ENCODE measurements around the gene SPATS2L.

The SPATS2L gene

DNA sequence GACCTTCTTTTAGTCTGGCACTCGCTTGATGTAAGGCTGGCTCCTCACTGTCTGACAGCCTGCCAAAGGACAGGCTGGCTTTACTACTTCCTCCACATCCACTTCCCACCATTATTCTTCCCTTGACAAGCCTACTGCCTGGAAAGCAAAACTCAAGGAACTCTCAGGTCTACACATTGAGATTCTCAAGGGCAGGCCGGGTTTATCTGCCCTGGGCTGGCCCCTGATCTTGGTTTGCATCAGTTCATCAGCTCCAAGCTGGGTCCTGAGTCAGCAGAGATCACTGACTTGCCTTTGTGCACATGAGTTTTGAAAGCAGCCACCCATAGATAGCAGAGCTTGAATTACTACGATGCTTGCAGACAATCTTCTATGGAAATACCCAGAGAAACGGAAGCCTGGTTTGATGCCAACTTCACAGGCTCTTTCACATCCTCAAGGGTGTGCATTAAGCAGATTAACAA lies 149.5 kb downstream of the SPATS2L start:
- TF ChIP-seq, protein P1, sequence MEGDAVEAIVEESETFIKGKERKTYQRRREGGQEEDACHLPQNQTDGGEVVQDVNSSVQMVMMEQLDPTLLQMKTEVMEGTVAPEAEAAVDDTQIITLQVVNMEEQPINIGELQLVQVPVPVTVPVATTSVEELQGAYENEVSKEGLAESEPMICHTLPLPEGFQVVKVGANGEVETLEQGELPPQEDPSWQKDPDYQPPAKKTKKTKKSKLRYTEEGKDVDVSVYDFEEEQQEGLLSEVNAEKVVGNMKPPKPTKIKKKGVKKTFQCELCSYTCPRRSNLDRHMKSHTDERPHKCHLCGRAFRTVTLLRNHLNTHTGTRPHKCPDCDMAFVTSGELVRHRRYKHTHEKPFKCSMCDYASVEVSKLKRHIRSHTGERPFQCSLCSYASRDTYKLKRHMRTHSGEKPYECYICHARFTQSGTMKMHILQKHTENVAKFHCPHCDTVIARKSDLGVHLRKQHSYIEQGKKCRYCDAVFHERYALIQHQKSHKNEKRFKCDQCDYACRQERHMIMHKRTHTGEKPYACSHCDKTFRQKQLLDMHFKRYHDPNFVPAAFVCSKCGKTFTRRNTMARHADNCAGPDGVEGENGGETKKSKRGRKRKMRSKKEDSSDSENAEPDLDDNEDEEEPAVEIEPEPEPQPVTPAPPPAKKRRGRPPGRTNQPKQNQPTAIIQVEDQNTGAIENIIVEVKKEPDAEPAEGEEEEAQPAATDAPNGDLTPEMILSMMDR (IDR thresholded peaks at IDR 0.05; ENCODE audit: low read depth, low read length): no peak
- DNase-seq: no peak

DNA sequence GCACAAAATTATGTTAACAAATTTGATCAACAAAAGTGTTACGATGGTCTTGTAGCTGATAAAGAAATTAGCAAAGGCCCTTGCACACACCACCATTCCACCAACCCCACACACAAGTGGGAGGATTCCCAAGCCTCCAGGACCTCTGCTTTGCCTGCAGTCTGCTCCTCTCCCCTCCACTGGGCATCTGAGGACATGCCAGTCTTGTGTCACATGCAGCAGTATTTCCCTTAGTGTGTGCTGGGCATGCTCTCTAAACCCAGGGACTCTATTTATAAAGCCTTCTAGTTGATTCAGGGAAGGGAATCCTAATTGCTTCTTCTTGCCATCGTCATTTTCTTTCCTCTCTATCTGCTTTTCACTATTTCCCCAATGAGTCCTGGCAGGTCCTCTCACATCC lies 150.1 kb downstream of the SPATS2L start:
- no peaks in the 10 kb centered on the region for H3K27me3 ChIP-seq (ENCODE audit: insufficient read depth, low read depth, severe bottlenecking)
- H3K36me3 ChIP-seq: no peaks in the 10 kb centered on the region
- TF ChIP-seq, protein P1 (IDR thresholded peaks at IDR 0.05; ENCODE audit: low read depth, low read length): no peak
- no peak overlapping the region for H3K4me3 ChIP-seq (ENCODE audit: low read depth, low read length)
- DNase-seq: no peak
- no peaks in the 10 kb centered on the region for H3K9me3 ChIP-seq (ENCODE audit: severe bottlenecking)
- no peak overlapping the region for H3K27ac ChIP-seq

More for the DNA sequence above, 149.5 kb downstream of the SPATS2L start:
- Histone ChIP-seq H3K9me3 (ENCODE audit: severe bottlenecking) (no peaks in the 10 kb centered on the region), H3K36me3 (no peaks in the 10 kb centered on the region), H3K27me3 (ENCODE audit: insufficient read depth, low read depth, severe bottlenecking) (no peaks in the 10 kb centered on the region), H3K27ac (no peak overlapping the region), H3K4me3 (ENCODE audit: low read depth, low read length) (no peak overlapping the region)

DNA sequence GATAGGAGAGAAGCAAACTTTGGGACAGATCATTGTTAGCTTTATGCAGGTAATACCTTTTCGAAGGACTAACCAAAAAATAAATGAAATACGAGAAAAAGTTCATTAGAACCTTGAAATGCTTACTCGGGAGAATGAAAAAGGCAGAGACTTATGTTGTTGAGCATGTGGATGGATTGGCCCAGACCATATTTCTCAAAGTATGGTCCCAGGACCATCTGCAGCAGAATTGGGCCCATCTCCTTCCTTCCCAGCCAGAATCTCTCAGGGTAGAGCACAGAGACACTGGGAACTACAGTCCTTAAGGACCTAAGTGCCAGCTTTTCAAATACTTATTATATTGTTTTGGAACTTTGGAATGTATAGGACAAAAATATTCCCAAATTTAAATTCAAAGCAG lies 152.6 kb downstream of the SPATS2L start:
- Histone ChIP-seq H3K9me3 (ENCODE audit: severe bottlenecking) (no peaks in the 10 kb centered on the region), H3K4me3 (ENCODE audit: low read depth, low read length) (no peak overlapping the region), H3K36me3 (no peaks in the 10 kb centered on the region), H3K27me3 (ENCODE audit: insufficient read depth, low read depth, severe bottlenecking) (no peaks in the 10 kb centered on the region), H3K27ac (no peak overlapping the region)
- TF ChIP-seq, protein P1 (IDR thresholded peaks at IDR 0.05; ENCODE audit: low read depth, low read length): no peak
- no peak for DNase-seq

DNA sequence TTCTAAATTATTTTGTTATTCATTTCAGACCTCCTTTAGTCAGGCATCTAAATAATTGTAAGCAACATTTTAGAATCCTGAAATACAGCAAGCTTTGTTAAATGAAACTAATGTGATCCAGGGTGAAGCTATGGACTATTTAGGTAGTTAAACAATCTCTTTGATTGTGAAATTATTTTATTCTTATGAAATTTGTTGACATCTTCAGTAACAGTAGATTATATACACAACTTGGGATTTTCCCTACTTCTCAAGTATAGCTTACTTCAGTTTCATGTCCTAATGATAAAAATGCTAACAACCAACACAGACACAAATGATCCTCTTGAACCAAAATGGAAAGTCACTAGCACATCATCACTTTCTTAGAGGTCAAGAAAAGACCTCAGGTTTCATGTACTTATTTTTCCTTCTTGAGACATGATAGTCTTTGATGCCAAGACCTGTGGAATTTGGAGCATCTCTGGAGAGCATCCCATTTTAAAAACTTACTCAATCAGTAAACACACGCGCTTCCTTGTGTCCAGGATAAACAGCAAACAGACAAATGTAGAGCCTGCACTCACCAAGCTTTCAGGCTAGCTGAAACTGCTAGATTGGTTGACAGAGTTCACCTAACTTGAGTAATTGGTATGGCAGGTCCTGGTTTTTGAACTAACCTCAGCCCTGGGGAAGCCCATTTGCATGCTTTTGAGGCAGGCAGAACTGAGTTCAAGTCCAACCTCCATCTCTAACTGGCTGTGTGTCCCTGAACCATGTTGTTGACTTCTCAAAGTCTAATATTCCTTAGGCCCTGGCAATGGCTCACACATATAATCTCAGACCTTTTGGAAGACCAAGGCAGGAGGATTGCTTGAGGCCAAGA lies 155.6 kb downstream of the SPATS2L start:
- Histone ChIP-seq H3K4me3 (ENCODE audit: low read depth, low read length) (no peak overlapping the region), H3K36me3 (no peaks in the 10 kb centered on the region), H3K9me3 (ENCODE audit: severe bottlenecking) (no peaks in the 10 kb centered on the region), H3K27ac (no peak overlapping the region), H3K27me3 (ENCODE audit: insufficient read depth, low read depth, severe bottlenecking) (no peaks in the 10 kb centered on the region)
- TF ChIP-seq, protein P1 (IDR thresholded peaks at IDR 0.05; ENCODE audit: low read depth, low read length): no peak
- DNase-seq: no peak

DNA sequence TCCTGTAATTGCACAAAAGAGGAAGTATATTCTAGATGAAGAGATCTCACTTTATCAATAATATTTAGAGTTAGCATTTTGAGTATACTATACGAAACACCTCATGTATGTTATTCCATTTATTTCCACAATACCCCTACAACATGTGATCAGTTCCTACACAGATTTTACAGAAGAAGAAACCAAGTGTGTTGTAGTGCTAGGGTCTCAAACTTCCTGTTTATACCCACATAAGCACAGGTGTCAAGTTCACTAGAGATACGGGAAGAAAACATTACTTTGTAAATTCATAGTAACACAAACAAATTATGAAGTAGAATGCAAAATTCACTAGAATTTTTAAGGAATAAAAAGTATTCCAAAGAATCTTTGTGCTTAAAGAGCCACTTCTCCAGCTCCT lies 157.0 kb downstream of the SPATS2L start:
- peaks cover 3% of the 10 kb centered on the region; the same call in 1 of the 2 replicates for H3K36me3 ChIP-seq
- no peak overlapping the region for H3K4me3 ChIP-seq (ENCODE audit: low read depth, low read length)
- TF ChIP-seq, protein P1 (IDR thresholded peaks at IDR 0.05; ENCODE audit: low read depth, low read length): no peak
- no peak for DNase-seq
- no peaks in the 10 kb centered on the region for H3K9me3 ChIP-seq (ENCODE audit: severe bottlenecking)
- H3K27me3 ChIP-seq (ENCODE audit: insufficient read depth, low read depth, severe bottlenecking): no peaks in the 10 kb centered on the region
- H3K27ac ChIP-seq: no peak overlapping the region

Measured in WERI-Rb-1 (cell line).